Mucosa of rectum (tissue), 2 donors: ENCODE data around the gene JAM3.
A peak's percentile ranks its signal among the peaks of the same experiment; 100 is the strongest.

ENCODE experiments used
- H3K27ac ChIP-seq, 2 donors: one replicate each; pipeline ENCODE4 v1.7.0; 2013; ENCODE audit warnings: inconsistent platforms in 2 of 2, low read depth in 2 of 2, low read length in 2 of 2
- H3K27me3 ChIP-seq, 2 donors: one replicate each; pipeline ENCODE4 v1.7.0; 2013; ENCODE audit warnings: low read length in 2 of 2; ENCODE audit not compliant: control insufficient read depth in 2 of 2, insufficient read depth in 2 of 2
- H3K36me3 ChIP-seq, 2 donors: one replicate each; pipeline ENCODE4 v1.7.0; 2013; ENCODE audit warnings: low read length in 2 of 2; ENCODE audit not compliant: control insufficient read depth in 2 of 2, insufficient read depth in 2 of 2
- H3K4me1 ChIP-seq, 2 donors: one replicate each; pipeline ENCODE4 v1.7.0; 2013; ENCODE audit warnings: low read length in 2 of 2, mild to moderate bottlenecking in 1 of 2; ENCODE audit not compliant: control insufficient read depth in 2 of 2, insufficient read depth in 2 of 2
- H3K4me3 ChIP-seq, 2 donors: one replicate each; pipeline ENCODE4 v1.7.0; 2013; ENCODE audit warnings: low read length in 2 of 2
- H3K9ac ChIP-seq, 2 donors: one replicate each; pipeline ENCODE4 v1.7.0; 2013; ENCODE audit warnings: low read length in 2 of 2, low read depth in 1 of 2, mild to moderate bottlenecking in 1 of 2
- H3K9me3 ChIP-seq, 2 donors: one replicate each; pipeline ENCODE4 v1.7.0; 2013; ENCODE audit warnings: low read length in 2 of 2; ENCODE audit not compliant: control insufficient read depth in 2 of 2
- donor health status: healthy.
- donor health status: Normal muscosa, but diverticular disease.

The JAM3 gene

GRCh38 chr11:134063124-134063495 is 5.8 kb upstream of the JAM3 start:
- Histone ChIP-seq H3K9me3 (no peaks in the 10 kb centered on the region), H3K4me1 (no peaks in the 10 kb centered on the region), H3K9ac (no peak overlapping the region), H3K27me3 (peaks cover 12 to 15% of the 10 kb centered on the region in 2 donors), H3K4me3 (no peak overlapping the region), H3K27ac (no peak overlapping the region), H3K36me3 (no peaks in the 10 kb centered on the region)

- Histone ChIP-seq H3K36me3 (no peaks in the 10 kb centered on the region), H3K27me3 (peaks cover 17 to 24% of the 10 kb centered on the region in 2 donors), H3K4me3 (no peak overlapping the region), H3K4me1 (no peaks in the 10 kb centered on the region), H3K9me3 (no peaks in the 10 kb centered on the region), H3K9ac (no peak overlapping the region), H3K27ac (no peak overlapping the region)
Observed at GRCh38 chr11:134063991-134064747, 4.7 kb upstream of the JAM3 start.

GRCh38 chr11:134065381-134065780 is 3.5 kb upstream of the JAM3 start:
- Histone ChIP-seq H3K36me3 (no peaks in the 10 kb centered on the region), H3K4me3 (no peak overlapping the region), H3K27me3 (peaks cover 21% of the 10 kb centered on the region in 2 donors), H3K4me1 (peaks cover 0 to 5% of the 10 kb centered on the region in 2 donors), H3K9me3 (no peaks in the 10 kb centered on the region), H3K9ac (no peak overlapping the region), H3K27ac (no peak overlapping the region)

- Histone ChIP-seq H3K27ac (no peak overlapping the region), H3K27me3 (peaks cover 15 to 20% of the 10 kb centered on the region in 2 donors), H3K36me3 (no peaks in the 10 kb centered on the region), H3K9me3 (no peaks in the 10 kb centered on the region), H3K4me1 (peaks cover 0 to 5% of the 10 kb centered on the region in 2 donors), H3K9ac (no peak overlapping the region), H3K4me3 (no peak overlapping the region)
Observed at GRCh38 chr11:134066943-134067885, 1.7 kb upstream of the JAM3 start.

GRCh38 chr11:134069426-134070341 is 812 bp downstream of the JAM3 start:
- Histone ChIP-seq H3K9ac (no peak overlapping the region), H3K9me3 (no peaks in the 10 kb centered on the region), H3K36me3 (no peaks in the 10 kb centered on the region), H3K27me3 (peaks cover 15 to 20% of the 10 kb centered on the region in 2 donors), H3K4me1 (peaks cover 0 to 5% of the 10 kb centered on the region in 2 donors), H3K4me3 (peak overlapping the region; percentile 41 to 45), H3K27ac (peak overlapping the region; percentile 56 to 57)

GRCh38 chr11:134070342-134070845 is 1.5 kb downstream of the JAM3 start:
- no peaks in the 10 kb centered on the region for H3K9me3 ChIP-seq
- H3K27ac ChIP-seq, result no peak overlapping the region
- peaks cover 15 to 20% of the 10 kb centered on the region in 2 donors for H3K27me3 ChIP-seq
- no peaks in the 10 kb centered on the region for H3K36me3 ChIP-seq
- no peak overlapping the region for H3K9ac ChIP-seq
- no peak overlapping the region for H3K4me3 ChIP-seq
- H3K4me1 ChIP-seq, result peaks cover 0 to 5% of the 10 kb centered on the region in 2 donors

GRCh38 chr11:134071306-134071705 is 2.4 kb downstream of the JAM3 start:
- H3K4me1 ChIP-seq, result peaks cover 0 to 5% of the 10 kb centered on the region in 2 donors
- no peak overlapping the region for H3K27ac ChIP-seq
- no peaks in the 10 kb centered on the region for H3K9me3 ChIP-seq
- peaks cover 15 to 20% of the 10 kb centered on the region in 2 donors for H3K27me3 ChIP-seq
- no peaks in the 10 kb centered on the region for H3K36me3 ChIP-seq
- no peak overlapping the region for H3K9ac ChIP-seq
- H3K4me3 ChIP-seq, result no peak overlapping the region

- peaks cover 15 to 20% of the 10 kb centered on the region in 2 donors for H3K27me3 ChIP-seq
- no peaks in the 10 kb centered on the region for H3K9me3 ChIP-seq
- H3K9ac ChIP-seq, result no peak overlapping the region
- H3K27ac ChIP-seq, result no peak overlapping the region
- peaks cover 0 to 5% of the 10 kb centered on the region in 2 donors for H3K4me1 ChIP-seq
- H3K36me3 ChIP-seq, result no peaks in the 10 kb centered on the region
- H3K4me3 ChIP-seq, result no peak overlapping the region
Observed at GRCh38 chr11:134071766-134072402, 3.0 kb downstream of the JAM3 start.

GRCh38 chr11:134072844-134073243 is 4.0 kb downstream of the JAM3 start:
- Histone ChIP-seq H3K27ac (no peak overlapping the region), H3K4me1 (peaks cover 0 to 5% of the 10 kb centered on the region in 2 donors), H3K27me3 (peaks cover 8 to 16% of the 10 kb centered on the region in 2 donors), H3K4me3 (no peak overlapping the region), H3K36me3 (no peaks in the 10 kb centered on the region), H3K9ac (no peak overlapping the region), H3K9me3 (no peaks in the 10 kb centered on the region)
